Activated naive CD4-positive, alpha-beta T cell treated with anti-CD3 and anti-CD28 coated beads, Interleukin-2, amount 50 U/mL, for 24 hours (primary cell): Measurements from ENCODE around the gene PACS2.

Source experiments
- H3K27ac Mint-ChIP-seq: one replicate; pipeline ENCODE4 v1.8.0; 2021; ENCODE audit warnings: mild to moderate bottlenecking, mixed read lengths
- H3K27me3 Mint-ChIP-seq: one replicate; pipeline ENCODE4 v1.8.0; 2021; ENCODE audit warnings: mixed read lengths
- H3K36me3 Mint-ChIP-seq: one replicate; pipeline ENCODE4 v1.8.0; 2021; ENCODE audit warnings: mixed read lengths
- H3K4me1 Mint-ChIP-seq: one replicate; pipeline ENCODE4 v1.8.0; 2021; ENCODE audit warnings: mixed read lengths
- H3K4me3 Mint-ChIP-seq: one replicate; pipeline ENCODE4 v1.8.0; 2021; ENCODE audit warnings: mild to moderate bottlenecking, mixed read lengths
- H3K9me3 Mint-ChIP-seq: one replicate; pipeline ENCODE4 v1.8.0; 2021; ENCODE audit warnings: mixed read lengths

The PACS2 gene

GRCh38 chr14:105445290-105445689, 130.7 kb downstream of the PACS2 start:
- no peak overlapping the region for H3K27ac Mint-ChIP-seq
- peaks cover 2% of the 10 kb centered on the region for H3K36me3 Mint-ChIP-seq
- H3K4me1 Mint-ChIP-seq: no peaks in the 10 kb centered on the region
- no peaks in the 10 kb centered on the region for H3K9me3 Mint-ChIP-seq
- no peaks in the 10 kb centered on the region for H3K27me3 Mint-ChIP-seq
- H3K4me3 Mint-ChIP-seq: no peak overlapping the region

GRCh38 chr14:105445901-105446845, 131.6 kb downstream of the PACS2 start:
- H3K4me3 Mint-ChIP-seq: no peak overlapping the region

GRCh38 chr14:105446971-105447370, 132.4 kb downstream of the PACS2 start:
- no peaks in the 10 kb centered on the region for H3K36me3 Mint-ChIP-seq
- H3K4me3 Mint-ChIP-seq: no peak overlapping the region
- no peaks in the 10 kb centered on the region for H3K9me3 Mint-ChIP-seq
- no peaks in the 10 kb centered on the region for H3K4me1 Mint-ChIP-seq
- no peak overlapping the region for H3K27ac Mint-ChIP-seq
- no peaks in the 10 kb centered on the region for H3K27me3 Mint-ChIP-seq

More at GRCh38 chr14:105445901-105446845, 131.6 kb downstream of the PACS2 start:
- Mint-ChIP-seq H3K9me3 (no peaks in the 10 kb centered on the region), H3K36me3 (peaks cover 2% of the 10 kb centered on the region), H3K27ac (peak overlapping the region; percentile 23), H3K4me1 (no peaks in the 10 kb centered on the region), H3K27me3 (no peaks in the 10 kb centered on the region)
